ENCODE data around the gene KCNQ1.

The KCNQ1 gene

DNA sequence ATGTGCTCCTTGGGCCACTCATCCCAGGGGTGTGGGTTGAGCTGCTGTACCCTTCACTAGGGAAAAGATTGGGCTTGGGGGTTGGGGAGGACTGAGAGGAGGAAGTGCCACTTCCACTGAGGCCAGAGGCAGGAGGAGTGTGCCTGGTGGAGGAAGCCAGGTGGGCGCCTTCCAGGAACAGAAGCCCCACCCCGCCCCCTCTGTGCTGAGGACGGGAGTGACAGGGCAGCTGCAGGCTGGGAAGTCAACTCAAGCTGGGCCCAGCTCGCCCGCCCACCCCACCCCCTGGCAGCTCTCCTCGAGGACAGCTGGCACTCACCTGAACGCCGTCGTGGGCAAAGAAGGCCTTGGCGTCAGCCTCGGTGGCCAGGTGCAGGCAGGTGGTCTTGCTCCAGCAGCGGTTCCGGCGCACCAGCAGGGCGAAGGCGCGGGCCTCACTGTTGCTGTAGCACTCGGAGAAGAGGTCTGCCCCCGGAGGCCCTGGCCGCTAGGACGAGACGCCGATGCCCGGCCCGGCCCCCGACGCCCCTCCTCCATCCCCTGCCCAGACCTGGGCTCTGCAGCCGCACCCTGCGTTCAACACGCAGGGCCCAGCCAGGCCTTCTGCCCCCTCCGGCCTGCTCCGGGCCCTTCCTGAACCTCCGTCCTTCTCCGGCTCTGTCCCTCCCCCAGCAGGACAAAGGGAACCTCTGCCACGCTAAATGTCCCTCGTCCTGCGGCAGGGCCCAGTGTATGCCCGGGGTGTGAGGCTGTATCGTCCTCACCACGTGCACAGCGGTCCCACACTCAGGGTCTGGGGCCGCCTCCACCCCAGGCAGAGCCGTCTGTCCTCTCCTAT, 30.8 kb upstream of the KCNQ1 start:
- TF ChIP-seq, protein P1, sequence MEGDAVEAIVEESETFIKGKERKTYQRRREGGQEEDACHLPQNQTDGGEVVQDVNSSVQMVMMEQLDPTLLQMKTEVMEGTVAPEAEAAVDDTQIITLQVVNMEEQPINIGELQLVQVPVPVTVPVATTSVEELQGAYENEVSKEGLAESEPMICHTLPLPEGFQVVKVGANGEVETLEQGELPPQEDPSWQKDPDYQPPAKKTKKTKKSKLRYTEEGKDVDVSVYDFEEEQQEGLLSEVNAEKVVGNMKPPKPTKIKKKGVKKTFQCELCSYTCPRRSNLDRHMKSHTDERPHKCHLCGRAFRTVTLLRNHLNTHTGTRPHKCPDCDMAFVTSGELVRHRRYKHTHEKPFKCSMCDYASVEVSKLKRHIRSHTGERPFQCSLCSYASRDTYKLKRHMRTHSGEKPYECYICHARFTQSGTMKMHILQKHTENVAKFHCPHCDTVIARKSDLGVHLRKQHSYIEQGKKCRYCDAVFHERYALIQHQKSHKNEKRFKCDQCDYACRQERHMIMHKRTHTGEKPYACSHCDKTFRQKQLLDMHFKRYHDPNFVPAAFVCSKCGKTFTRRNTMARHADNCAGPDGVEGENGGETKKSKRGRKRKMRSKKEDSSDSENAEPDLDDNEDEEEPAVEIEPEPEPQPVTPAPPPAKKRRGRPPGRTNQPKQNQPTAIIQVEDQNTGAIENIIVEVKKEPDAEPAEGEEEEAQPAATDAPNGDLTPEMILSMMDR (IDR thresholded peaks at IDR 0.05) = no peak

DNA sequence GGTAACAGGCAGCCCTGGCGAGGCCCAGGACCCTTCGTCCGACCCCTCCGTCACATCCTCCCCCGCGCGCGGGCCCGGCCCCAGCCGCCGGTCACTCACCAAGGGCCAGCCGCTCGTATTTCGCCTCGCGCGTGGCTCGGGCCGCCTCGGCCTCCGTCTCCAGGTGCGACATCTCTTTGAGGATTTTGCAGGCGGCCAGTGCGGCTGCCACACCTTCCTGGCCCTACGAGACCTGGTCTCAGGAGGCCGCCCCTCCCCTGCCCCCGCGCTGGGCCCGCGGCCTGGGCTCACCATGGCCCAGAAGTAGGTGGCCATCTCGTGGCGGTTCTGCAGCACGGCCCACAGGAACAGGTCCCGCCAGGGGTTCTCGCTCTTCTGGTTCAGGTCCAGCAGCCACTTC, 30.2 kb upstream of the KCNQ1 start:
- TF ChIP-seq, protein P1 (IDR thresholded peaks at IDR 0.05) = no peak

DNA sequence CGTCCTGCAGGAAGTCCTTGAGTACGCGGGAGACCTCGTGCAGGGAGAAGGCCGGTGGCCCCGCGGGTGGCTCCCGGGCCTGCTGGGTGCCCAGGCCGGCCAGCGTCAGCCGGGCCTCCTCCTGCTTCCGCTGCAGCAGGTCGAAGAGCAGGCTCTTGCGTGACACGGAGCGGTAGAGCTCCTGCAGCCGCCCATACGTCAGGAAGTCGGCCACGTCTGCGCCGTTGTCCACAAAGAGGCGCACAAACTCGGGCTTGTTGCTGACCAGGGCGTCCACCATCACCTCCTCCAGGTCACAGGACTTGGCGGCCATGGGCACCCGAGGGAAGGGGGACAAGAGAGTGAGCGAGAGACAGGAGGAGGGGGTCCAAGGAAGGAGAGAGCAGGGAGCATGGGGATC, 29.6 kb upstream of the KCNQ1 start:
- TF ChIP-seq, protein P1 (IDR thresholded peaks at IDR 0.05) = no peak

DNA sequence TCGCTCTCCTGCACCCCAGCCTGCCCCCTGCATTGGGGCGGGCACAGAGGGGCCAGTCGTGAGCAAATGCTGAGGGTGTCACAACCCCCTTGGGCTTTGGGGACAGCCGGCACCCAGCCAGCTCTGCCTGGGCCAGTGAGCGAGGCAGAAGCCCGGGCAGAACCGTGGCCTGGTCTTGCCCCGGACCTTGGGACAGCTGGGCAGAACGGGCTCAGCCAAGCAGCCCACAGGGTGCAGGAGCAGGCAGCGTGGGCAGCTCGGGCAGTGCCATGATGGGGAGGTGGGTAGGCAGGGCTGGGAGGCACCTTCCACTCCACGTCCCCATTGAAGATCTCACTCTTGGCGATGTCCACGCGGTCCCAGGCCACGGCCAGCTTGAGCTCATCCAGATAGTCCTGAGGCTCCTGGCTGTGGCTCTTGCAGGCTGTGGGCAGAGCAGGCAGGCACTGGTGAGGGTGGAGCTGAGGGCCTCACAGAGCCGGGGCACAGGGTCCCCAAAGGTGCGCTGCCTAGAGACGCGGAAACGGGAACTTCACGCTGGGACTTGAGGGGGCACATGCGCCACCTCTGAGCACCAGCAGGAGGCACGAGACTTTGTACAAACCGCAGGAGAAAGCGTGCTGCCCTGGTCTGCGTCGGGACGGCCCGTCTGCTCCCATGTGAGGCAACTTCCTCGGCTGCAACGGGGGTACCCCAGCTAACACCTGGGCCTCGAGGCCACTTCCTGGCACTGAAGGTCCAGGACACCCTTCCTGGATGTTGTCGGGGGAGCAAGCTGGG, 29.0 kb upstream of the KCNQ1 start:
- TF ChIP-seq, protein P1 (IDR thresholded peaks at IDR 0.05) = 0 out of 2 replicates have a peak, but pooled peaks have one; percentile 9

DNA sequence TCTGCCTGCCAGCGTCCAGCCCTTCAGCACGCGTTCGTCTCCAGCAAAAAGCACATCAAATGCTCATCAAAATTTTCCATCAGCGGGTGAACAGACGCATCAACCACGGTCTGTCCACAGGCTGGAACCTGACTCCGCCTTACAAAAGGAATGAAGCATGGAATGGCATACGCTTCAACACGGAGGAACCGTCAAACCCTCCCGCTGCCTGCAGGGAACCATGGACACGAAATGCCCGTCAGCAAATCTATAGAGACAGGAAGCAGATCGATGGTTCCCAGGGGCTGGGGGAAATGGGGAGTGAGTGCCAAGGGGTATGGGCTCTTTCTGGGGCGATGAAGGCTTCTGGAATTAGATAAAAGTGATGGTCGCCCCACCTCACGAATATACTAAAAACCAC, 28.0 kb upstream of the KCNQ1 start:
- TF ChIP-seq, protein P1 (IDR thresholded peaks at IDR 0.05) = no peak

DNA sequence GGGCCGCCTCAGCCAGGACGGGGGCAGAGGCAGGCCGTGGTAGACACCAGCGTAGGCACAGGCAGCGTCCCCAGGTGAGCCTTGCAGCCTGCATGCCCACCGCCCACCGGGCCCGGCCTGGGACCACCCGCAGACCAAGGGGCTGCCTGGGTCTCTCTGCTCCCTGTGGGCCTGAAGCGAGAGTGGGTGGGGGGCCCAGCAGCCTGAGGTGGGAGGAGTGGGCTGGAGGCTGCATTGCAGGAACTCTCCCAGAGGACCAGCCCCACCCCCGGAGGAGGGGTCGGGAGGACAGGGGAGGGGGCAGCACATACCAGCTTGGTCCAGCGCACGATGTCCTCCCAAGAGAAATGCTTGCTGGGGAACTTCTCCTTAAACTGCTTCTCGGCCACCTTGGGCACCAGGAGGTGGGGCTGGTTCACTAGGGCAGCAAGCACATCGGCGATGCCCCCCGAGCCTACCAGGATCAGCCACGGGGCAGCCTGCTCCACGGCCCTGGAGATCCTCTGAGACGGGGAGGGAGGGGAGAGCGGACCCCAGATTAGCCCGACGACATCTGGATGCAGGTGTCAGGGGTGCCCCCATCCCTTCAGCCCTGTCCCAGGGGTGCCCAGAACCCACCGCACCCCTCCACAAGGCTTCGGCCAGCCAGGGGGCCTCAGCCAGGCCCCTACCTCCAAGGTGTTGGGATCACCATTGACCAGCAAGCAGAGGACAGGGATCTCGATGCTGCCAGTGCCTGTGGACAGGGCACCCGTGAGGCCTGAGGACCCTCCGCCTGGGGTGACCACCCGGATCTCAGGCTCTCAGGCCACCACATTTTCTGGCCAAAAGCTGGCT, 26.7 kb upstream of the KCNQ1 start:
- TF ChIP-seq, protein P1 (IDR thresholded peaks at IDR 0.05) = no peak

DNA sequence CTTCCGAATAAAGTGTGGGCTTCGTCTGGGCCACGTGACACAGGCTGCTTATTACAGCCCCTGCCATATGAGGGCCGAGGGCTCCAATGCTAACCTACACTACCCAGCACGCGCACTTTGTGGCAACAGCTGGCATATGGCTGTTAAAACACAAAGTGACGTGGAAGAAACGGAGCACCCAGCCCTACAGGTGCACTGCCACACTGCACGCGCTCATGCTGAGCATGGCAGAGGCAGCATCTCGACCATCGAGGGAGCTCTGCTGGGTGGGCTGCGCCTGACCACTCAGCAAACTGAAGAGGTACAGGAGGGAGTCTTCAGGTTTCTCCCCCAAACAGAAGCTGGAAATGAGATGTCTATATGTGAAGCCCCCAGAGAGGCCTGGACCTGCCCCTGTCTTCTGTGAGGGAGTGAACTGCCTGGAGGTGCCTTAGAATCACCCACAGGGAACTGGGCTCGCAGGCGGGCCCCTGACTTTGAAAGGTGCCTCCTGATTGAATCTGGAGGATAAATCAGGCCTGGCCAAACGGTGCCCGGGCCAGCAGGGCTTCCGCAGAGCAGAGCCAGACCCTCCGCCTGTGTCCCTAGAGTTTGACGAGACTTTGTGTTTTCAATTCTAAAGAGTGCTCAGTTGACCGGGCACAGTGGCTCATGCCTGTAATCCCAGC, 26.0 kb upstream of the KCNQ1 start:
- TF ChIP-seq, protein P1 (IDR thresholded peaks at IDR 0.05) = no peak
